ENCODE measurements around the gene TDRD7. TPM values are rescaled to one million over a fixed set of nuclear protein-coding genes. Genes with fewer than 3 reads are reported as not detected.

Gene TDRD7
- total RNA-seq, 1 donor from 2014 or later = 8.7 TPM

- ATAC-seq (no peak), DNase-seq (ENCODE audit: missing footprints) (no peak)
- intact Hi-C loops (cut with DNase I) = loop anchor here (5.0 kb wide), 1 partner anchor 42 kb away; no protein-coding TSS in a partner anchor
These were observed 103.8 kb downstream of the TDRD7 start for GRCh38 chr9:97515662-97516061.

- DNase-seq (ENCODE audit: missing footprints) (no peak), ATAC-seq (no peak)
- intact Hi-C loops (cut with DNase I) = loop anchor here (5.0 kb wide), 1 partner anchor 41 kb away; no protein-coding TSS in a partner anchor
These were observed 104.2 kb downstream of the TDRD7 start for GRCh38 chr9:97516111-97516510.

- intact Hi-C loops (cut with DNase I) = loop anchor here (1.0 to 5.0 kb wide), 2 partner anchors 11 to 40 kb away; no protein-coding TSS in a partner anchor
- no peak for ATAC-seq
- no peak for DNase-seq (ENCODE audit: missing footprints)
These were observed 105.6 kb downstream of the TDRD7 start for GRCh38 chr9:97517331-97518089.

- intact Hi-C loops (cut with DNase I) = loop anchor here (5.0 kb wide), 1 partner anchor 39 kb away; no protein-coding TSS in a partner anchor
- ATAC-seq (no peak), DNase-seq (ENCODE audit: missing footprints) (no peak)
These were observed 106.4 kb downstream of the TDRD7 start for GRCh38 chr9:97518166-97518908.

- ATAC-seq (no peak), DNase-seq (ENCODE audit: missing footprints) (no peak)
These were observed 107.0 kb downstream of the TDRD7 start for GRCh38 chr9:97518909-97519307.

GRCh38 chr9:97519441-97519970 is 107.6 kb downstream of the TDRD7 start:
- DNase-seq (ENCODE audit: missing footprints) (no peak), ATAC-seq (no peak)
- intact Hi-C loops (cut with DNase I) = loop anchor here (5.0 kb wide), 1 partner anchor 38 kb away; no protein-coding TSS in a partner anchor

More at GRCh38 chr9:97518909-97519307, 107.0 kb downstream of the TDRD7 start:
- intact Hi-C loops (cut with DNase I) = loop anchor here (5.0 kb wide), 1 partner anchor 38 kb away; no protein-coding TSS in a partner anchor

GRCh38 chr9:97521576-97522333 is 109.9 kb downstream of the TDRD7 start:
- ATAC-seq (peak; percentile 45), DNase-seq (ENCODE audit: missing footprints) (no peak)
- intact Hi-C loops (cut with DNase I) = no loop called here

GRCh38 chr9:97524424-97524823 is 112.5 kb downstream of the TDRD7 start:
- ATAC-seq = no peak
- intact Hi-C loops (cut with DNase I) = no loop called here
- no peak for DNase-seq (ENCODE audit: missing footprints)

GRCh38 chr9:97525451-97525850 is 113.6 kb downstream of the TDRD7 start:
- intact Hi-C loops (cut with DNase I) = loop anchor here (5.0 kb wide), 1 partner anchor 72 kb away; no protein-coding TSS in a partner anchor

GRCh38 chr9:97526895-97527575 is 115.1 kb downstream of the TDRD7 start:
- intact Hi-C loops (cut with DNase I) = loop anchor here (5.0 kb wide), 1 partner anchor 70 kb away; no protein-coding TSS in a partner anchor
- no peak for ATAC-seq
- no peak for DNase-seq (ENCODE audit: missing footprints)

More at GRCh38 chr9:97525451-97525850, 113.6 kb downstream of the TDRD7 start:
- DNase-seq (ENCODE audit: missing footprints) = no peak
- ATAC-seq = no peak

GRCh38 chr9:97527626-97528528 is 116.0 kb downstream of the TDRD7 start:
- intact Hi-C loops (cut with DNase I) = loop anchor here (1.0 to 5.0 kb wide), 4 partner anchors 11 to 69 kb away; no protein-coding TSS in a partner anchor
- no peak for DNase-seq (ENCODE audit: missing footprints)
- no peak for ATAC-seq

- peak; percentile 82 for ATAC-seq
- no peak for DNase-seq (ENCODE audit: missing footprints)
- intact Hi-C loops (cut with DNase I) = loop anchor here (1.0 to 5.0 kb wide), 4 partner anchors 11 to 69 kb away; no protein-coding TSS in a partner anchor
These were observed 116.8 kb downstream of the TDRD7 start for GRCh38 chr9:97528529-97529230.

GRCh38 chr9:97529363-97530076 is 117.6 kb downstream of the TDRD7 start:
- peak; percentile 85 for ATAC-seq

GRCh38 chr9:97531888-97532376 is 120.0 kb downstream of the TDRD7 start:
- intact Hi-C loops (cut with DNase I) = no loop called here
- DNase-seq (ENCODE audit: missing footprints) (no peak), ATAC-seq (no peak)

More at GRCh38 chr9:97529363-97530076, 117.6 kb downstream of the TDRD7 start:
- DNase-seq (ENCODE audit: missing footprints) = no peak
- intact Hi-C loops (cut with DNase I) = loop anchor here (2.0 to 5.0 kb wide), 3 partner anchors 25 to 68 kb away; no protein-coding TSS in a partner anchor

GRCh38 chr9:97534185-97534584 is 122.3 kb downstream of the TDRD7 start:
- no peak for ATAC-seq
- DNase-seq (ENCODE audit: missing footprints) = no peak
- intact Hi-C loops (cut with DNase I) = no loop called here

Measured in Right ventricle myocardium inferior (tissue), 1 donor.